Activated CD4-positive, alpha-beta T cell treated with anti-CD3 and anti-CD28 coated beads, Interleukin-2, amount 50 U/mL, for 16 hours (primary cell): ENCODE data around the gene RNF144A.
"Not testable (repeated sequence)": the region's sequence is repeated elsewhere in the genome, so short reads cannot be mapped to it uniquely, and the experiment has no call there.

Experiments used
- DNase-seq: peaks from one replicate; pipeline ENCODE4 v3.0.0-alpha.2; 2020

Gene RNF144A

DNA sequence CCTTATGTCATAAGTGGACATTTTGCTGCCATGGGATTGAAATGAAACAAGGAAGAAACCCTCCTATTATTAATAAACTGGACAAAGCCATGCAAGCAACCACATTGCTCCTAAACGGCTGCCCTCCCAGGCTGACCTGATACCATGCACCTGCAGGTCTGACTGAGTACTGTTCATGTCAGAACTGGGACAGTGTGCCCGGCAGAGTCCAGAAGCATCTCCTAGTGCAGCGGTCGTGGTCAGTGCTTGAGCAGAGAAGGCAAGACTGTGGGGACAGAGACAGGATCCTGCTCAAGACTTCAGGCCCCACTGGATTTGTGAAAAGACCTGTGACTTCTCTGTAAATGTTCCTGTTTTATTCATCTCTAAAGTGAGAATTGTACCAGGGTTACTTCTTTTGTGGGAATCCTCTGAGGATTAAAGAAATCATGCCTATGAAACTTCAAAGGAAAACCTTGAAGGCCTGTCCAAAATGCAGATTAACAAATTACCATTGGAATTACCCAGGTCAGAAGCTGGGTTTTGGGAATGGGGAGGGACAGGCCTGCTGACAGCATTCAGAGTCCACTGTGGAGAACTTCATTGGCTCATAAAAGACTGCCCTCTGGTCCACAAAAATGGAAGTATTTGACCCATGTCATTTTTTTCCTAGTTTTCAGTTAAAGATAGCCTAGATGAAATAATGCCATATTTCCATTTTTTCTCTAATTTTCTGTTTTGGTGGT lies 13.9 kb downstream of the RNF144A start:
- no peak for DNase-seq

DNA sequence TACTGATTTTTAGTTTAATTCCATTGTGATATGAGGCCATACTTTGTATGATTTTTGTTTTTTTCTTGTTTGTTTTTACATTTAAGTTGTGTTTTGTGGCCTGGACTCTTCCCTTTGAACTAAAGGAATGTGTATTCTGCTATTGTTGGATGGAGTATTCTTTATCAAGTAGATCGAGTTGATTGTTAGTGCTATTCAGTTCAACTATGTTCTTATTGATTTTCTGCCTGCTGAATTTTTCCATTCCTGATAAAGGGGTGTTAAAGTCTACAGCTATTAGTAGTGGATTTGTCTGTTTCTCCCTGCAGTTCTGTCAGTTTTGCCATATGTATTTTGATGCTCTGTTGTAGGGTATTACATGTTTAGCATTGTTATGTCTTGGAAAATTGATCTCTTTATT lies 14.5 kb downstream of the RNF144A start:
- DNase-seq, result no peak

DNA sequence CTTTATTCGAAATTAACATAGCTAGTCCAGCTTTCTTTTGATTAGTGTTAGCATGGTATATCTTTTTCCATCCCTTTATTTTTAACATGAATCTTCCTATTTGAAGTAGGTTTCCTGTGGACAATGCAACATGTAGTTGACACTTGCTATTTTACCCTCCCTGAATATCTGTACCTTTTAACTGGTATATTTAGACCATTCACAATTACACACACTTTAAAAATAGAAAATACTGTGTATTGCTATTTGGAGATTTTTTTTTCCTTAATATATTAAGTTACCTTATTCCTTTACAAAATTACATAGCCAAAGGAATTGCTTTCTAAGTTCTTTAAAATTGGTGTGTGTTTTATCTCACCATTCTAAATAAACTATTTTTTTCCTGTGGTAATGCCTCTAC lies 15.0 kb downstream of the RNF144A start:
- DNase-seq, result no peak

DNA sequence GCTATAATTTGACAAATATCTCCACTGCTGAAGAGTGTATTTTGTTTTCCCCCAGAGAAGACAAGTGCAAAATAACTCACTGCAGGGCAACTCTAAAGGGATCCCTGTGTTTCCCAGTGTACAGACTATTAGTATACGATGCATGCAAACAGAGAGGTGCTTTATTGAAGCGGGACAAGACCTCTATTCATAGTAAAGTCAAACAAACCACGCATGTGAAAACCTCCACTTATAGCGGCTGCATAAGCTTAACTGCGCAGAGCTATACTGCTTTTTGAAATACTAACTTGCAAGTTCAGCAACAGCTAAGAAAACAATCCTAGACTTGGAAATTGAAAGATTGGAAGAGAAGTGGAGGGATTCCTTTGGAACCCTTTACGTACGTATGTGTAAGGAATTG lies 15.6 kb downstream of the RNF144A start:
- no peak for DNase-seq

DNA sequence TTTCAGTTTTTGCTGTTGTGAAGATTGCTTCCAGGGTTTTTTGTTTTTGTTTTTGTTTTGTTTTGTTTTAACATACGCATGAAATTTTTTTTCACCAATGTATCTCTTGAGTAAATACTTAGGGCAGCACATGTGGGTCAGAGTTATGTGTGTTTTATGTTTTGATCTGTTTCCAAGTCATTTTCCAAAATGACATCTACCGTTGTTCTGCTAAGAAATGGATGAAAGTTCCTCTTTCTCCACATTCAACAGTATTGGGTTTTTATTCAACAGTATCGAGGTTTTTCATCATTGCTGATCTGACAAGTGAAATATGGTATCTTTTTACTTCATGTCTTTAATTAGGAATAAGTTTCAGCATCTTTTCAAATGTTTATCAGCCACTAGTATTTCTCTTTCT lies 16.7 kb downstream of the RNF144A start:
- no peak for DNase-seq

DNA sequence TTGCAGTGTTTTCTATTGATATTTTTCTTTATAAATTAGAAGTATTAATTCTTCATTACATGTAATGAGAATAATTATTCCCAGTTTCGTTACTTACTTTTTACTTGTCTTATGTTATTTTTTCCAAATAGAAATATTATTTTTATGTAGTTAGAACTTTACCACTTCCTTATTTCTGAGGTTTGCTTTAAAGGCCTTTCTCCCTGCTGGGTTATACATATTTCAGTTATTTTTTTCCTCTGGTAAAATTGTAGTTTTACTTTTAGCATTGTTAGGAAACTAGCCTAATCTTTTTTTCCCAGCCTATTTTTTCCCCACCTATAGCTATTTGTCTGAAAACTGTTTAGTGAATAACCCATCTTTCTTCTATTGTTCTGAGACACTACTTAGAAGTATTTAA lies 17.1 kb downstream of the RNF144A start:
- DNase-seq, result no peak

DNA sequence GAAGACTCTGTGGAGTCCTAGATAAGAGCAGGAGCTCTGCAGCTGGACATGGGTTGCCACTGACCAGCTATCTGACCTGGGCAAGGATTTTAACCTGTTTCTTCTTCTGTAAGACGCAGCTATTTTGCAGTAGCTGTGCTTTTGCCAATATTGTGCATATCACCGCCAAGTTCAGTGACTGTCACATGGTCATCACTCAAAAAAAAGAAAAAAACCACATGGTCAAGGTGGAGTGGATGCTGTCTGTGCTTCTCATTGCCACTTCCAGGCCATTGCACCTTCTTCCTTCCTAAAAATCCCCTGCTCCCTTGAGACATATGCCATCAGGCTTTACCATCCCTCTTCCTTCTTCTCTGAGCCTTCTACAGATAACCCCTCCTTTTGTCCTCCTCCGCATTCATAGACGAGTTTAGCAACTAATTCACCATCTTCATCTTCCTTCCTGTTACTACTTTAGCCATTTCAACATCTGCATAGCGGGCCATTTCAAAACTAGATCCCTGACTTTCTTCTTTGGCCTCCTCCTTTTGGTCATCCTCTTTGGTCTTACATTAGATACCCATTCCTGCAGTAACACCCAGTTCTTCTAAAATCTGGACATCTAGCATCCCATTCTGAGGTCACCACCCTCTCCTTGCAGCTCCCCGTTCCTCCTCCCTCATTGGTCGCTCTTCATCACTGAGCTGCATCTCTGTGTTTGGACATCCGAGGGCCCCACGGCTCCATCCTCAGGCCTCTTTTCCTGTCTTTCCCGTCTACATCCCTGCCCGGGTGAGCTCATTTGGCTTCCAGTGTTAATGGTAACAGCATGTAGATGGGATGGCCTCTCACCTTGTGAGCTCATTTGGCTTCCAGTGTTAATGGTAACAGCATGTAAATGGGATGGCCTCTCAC lies 17.8 kb downstream of the RNF144A start:
- no peak for DNase-seq

DNA sequence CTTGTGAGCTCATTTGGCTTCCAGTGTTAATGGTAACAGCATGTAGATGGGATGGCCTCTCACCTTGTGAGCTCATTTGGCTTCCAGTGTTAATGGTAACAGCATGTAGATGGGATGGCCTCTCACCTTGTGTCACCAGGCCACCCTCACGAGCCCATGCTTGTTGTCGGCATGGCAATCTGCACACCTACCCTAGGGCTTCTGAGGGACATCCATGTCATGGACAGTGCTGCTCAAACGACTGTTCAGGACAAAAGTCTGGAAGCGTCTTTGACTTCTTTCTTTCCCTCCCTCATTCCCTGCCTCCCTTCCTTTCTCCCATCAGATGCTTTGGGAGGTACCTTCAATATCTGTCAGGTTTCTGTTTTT lies 18.4 kb downstream of the RNF144A start:
- DNase-seq, result not testable (repeated sequence)

DNA sequence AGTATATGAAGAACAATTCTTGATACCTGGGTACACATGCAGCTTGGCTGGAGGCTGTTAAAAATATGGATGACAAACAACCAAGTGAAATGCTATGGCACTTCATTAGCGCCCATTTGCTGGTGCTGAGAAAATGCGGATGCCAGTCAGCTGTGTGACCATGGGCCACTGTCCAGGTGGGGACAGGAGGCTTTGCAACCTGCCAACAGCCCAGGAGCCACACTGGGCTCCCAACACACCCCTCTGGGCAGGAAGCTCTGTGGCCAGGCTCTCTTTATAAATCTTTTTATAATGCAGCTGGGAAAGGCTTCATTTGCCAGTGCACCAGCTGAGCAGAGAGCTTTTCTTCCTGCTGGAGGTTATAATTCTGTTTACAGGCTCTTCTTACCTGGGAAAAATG lies 19.9 kb downstream of the RNF144A start:
- no peak for DNase-seq

DNA sequence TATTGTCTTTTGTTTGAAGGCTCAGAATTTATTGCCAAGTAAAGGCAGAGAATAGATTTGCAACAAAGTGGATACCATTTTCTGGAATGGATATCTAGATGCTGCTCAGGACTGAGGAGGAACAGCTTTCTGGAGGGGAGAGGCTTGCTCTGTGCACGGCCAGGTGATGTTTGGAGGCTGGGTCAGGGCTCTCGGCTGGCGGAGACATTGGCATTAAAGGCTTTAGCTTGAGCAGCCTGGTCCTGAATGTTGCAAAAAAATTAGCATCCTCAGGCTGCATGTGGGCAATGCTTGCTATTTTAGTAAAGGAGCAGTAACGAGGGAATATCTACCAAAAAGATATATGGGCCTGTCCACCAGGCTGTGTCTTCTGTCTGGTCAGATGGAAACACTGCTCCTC lies 20.4 kb downstream of the RNF144A start:
- DNase-seq, result no peak

DNA sequence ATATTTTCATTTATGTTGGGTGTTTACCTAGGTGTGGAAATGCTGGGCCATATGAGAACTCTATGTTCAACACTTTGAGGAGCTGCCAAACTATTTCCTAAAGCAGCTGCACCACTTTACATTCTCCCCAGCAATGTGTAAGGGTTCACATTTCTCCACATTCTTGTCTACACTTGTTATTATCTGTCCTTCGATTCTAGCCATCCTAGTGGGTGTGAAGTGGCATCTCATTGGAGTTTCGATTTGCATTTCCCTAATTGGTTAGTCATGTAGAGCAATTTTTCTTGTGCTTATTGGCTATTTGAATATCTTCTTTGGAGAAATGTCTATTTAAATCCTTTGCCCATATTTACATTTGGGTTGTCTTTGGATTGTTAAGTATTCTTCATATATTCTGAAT lies 21.9 kb downstream of the RNF144A start:
- DNase-seq, result no peak

DNA sequence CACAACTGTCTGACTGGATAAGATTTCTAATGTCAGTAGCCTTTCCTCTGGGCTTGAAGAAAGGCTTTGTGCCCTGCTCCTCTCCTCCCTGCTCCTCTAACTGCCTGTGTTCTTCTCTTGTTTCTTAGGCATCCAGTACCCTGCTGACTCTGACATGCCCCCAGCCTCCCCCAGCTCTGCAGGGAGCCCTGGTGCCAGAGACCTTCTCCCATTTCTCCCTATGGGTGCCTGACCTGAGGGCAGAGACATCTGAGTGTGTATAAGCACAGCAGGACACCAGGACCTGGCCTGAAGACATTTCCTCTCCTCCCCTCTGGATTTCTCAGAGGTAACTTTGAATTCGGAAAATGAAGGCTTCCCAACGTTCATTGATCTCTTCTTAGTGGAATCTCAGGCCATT lies 23.6 kb downstream of the RNF144A start:
- no peak for DNase-seq

DNA sequence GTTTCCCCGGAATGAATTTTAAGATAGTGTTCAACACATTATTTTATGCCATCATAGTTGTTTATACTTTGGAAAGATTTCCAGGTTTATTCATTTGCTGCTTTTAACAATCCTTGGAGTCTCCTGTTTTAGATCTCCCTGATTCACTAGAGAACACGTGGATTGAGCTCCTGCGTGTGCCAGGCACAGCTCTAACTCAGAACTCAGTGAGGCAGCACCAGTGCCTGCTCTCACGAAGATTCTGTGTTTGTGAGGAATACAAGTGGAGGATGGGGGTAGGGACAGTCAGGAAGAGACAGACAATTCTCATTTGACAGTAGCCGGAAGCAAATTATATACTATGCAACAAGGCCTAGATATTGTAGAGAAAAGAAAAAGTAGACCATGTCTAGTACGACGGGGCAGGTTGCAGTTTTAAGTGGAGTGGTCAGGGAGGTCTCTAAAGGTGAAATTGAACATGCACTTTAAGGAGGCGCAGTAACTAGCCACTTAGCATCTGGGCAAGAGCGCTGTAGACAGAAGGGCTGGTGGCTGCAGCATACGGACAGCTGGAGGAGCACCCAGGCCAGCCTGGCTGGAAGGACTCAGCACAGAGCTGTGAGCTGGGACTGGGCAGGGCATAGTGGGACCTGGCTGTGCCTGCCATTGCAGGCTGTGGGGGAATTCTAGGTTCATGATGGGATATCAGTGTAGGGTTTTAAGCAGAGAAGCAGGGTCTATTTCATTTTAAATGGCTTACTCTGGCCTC lies 24.3 kb downstream of the RNF144A start:
- DNase-seq, result no peak

DNA sequence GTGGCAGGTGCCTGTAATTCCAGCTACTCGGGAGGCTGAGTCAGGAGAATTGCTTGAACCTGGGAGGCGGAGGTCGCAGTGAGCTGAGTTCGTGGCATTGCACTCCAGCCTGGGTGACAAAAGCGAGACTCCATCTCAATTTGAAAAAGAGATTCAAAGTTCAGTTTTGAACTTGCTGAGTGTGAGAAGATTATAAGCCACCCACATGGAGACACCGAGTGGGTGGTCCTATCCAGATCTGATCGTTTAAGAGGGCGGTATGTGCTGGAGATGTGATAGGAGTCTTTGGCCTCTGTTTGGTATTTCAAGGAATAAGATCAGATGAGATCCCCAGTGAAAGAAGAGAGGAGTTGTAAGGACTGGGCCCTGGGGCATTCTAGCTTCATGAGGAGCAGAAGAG lies 25.6 kb downstream of the RNF144A start:
- no peak for DNase-seq

DNA sequence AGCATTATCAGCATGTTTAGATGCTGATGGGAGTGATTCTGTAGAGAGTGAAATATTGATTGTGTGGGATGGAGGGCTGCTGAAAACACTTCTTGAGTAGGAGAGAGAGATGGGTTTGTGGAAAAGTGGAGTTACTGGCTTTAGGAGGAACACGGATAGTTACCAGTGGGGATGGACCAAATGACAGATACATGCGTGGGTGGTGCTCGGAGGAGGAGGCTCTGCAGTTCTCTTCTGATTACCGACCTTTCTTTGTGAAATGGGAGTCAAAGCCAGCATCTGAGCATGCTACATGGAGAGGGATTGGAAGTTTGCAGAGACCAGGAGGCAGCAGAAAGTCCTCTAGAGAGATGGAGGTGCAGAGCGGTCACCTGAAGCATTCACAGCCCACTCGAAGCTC lies 26.3 kb downstream of the RNF144A start:
- DNase-seq, result no peak

DNA sequence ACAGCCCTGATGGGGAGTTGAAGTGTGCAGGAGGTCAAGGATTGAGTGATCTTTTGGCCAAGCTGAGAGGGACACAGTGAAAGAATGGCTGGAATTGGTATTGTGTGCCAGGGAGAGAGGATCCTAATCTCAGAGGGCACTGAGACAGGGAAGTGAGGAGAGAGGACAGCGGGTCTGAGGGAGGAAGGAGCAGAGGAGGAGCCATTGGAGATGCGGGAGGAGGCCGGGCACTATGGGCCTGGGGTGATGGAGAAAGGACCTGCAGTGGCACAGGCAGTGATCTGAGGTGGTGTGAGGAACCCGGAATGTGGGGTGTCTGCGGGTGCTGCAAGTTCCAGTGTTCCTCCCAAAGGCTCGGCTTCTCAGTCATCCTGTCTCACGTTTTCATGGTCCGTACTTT lies 26.8 kb downstream of the RNF144A start:
- DNase-seq, result no peak

DNA sequence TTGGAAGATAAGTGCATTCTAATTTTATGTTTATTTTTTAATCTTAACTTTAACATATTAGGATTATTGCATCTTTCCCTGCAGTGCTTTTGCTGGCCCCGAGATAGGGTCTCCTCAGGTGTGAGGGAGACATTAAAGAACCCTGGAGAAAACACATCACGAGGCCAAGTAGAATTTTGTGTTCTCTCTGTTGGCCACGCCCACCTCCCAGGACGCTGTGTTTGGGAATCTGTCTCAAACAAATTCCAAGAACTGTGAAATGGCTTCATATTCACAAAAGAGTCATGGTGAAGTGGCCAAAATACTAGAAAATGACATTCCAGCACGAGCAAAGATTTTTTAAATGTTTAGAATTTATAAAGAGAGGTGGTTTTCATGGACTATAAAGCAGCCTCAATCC lies 27.3 kb downstream of the RNF144A start:
- DNase-seq, result no peak

DNA sequence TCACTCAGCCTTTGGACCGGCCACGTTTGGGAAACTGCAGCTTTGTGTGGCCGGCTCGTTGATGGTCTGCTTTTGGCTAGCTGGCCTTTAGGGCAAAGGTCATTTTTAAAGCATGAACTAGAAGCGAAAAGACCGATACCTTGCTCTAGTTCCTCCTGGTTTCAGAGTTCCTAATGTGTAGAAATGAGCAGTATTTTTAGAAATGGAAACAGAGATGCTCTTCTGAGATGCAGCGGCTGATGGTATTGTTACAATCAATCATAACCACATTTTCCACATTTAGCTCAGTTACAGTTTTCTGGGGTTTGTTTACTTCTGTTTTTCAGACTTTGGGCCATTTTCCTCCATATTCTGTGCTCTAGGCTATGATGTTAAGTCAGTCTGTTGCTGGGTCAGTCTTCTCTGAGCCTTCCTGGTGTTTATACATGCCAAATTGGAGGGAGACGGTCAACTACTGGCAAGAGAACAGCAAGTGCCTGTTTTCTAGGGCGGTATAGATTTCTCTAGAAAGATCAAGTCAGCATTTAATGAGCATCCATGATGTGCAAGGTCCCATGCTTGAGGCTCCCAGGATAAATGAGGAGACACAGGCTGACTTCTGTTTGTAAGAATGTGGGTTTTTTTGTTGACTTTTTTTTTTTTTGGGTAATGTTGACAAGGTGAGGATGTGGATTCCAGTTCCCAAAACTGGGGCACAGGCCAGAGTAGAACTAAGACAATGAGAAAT lies 28.0 kb downstream of the RNF144A start:
- peak; percentile 13 for DNase-seq

DNA sequence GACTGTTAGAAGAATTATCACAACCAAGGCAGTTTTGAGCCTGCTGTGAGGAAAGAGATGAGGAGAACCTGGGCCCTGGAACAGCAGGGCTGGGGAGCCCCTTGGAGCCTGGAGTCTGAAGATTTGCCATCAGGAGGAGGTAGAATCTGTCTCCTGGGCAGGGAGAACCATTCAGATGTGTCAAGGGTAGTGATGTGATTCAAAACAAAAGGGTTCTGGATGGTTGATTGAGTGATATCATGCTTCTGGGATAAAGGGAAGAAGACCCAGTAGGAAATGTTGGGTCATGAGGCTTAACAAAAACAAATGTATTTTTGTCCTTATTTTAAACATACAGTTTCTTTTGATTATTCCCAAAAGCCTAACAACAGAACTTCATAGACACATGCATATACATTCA lies 28.6 kb downstream of the RNF144A start:
- no peak for DNase-seq

DNA sequence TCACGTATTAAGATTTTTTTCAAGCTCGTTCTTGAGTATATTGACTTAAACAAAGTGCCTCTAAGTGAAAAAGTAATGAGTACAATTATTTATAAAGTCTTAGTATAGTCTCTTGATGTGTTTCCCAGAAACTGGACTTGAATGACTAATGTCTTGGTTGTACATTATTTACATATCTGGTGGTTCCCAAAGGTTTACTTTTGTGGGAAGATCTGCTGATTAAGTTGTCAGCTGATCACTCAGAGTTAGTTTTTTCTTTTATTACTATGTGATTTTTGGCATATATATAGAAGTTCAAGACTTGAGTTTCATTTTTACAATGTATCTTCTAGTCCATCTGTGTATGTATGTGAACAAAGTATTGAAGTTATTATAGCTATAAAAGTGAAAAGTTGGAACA lies 29.5 kb downstream of the RNF144A start:
- peak; percentile 52 for DNase-seq

DNA sequence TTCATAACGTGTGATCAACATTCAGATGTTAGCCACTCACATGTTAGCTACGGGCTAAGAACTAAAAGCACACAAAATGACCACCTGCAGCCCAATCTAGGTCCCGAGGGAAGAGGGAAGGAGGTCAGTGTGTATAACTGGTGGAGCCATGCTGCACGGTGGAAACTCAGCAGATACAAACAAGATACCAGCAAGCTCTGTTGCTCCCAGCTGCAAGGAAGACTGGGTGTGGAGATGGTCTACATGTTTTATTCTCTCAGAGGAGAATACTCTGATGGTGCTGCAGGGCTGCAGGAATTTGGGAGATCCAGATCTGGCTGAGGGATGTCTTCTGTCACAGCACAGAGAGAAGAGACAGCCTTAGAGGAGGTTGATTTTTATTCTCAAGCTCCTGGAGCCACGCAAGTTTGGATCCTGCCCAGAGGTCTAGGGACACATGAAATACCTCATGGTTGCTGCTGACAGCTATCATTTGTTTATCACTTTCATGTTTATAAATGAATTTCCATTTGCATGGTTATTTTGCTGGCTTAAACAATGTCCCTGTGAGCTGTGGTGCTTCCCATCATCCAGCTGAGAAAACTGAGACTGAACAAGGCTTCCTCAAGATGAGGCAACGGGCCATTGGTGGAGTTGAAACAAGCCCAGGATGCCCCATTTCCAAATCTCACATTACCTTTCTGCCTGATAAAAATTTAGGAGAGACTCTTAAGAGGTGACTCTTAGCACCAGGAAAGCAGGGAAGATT lies 30.9 kb downstream of the RNF144A start:
- DNase-seq, result no peak

DNA sequence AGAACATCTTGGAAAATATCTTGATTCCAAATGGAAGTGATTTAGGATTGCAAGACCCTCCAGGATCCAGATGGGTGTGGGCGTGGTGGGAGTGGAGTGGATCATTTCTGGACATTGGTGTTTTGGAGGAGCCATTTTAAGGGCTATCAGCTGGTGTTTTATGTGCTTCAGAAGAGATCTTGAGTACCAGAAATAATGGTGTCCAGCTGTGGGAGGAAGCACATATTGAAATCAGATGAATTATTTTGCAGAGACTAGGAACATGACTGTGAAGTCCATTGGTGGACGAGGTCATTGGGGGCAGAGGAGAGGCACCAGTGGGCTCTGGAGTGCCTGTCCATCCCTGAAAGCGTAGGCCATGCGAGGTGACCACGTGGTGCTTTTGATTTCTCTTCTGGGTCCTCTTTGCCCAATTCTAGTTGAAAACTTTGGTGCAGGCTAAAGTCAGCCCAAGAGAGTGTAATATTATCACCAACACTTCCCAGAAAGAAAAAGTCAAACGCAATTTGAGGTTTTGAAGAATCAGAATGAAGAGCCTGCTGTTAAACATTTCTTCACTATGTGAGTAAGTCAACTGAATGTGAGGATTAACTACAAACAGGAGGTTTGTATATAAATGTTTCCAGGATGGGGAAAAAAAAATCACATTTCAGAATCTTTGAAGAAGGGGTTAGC lies 31.6 kb downstream of the RNF144A start:
- no peak for DNase-seq
